GM12801 (cell line): ENCODE data around the gene S1PR2.

ENCODE experiments used
- CTCF ChIP-seq: IDR thresholded peaks from one replicate; pipeline ENCODE4 v1.5.1; 2011; ENCODE audit warnings: control low read depth; ENCODE audit not compliant: insufficient read length; ENCODE audit errors: extremely low read depth

S1PR2 gene

GRCh38 chr19:10189616-10190015 is 41.5 kb downstream of the S1PR2 start:
- TF ChIP-seq CTCF, result no peak

- no peak for TF ChIP-seq CTCF
Observed at GRCh38 chr19:10187315-10187714, 43.8 kb downstream of the S1PR2 start.

- no peak for TF ChIP-seq CTCF
Observed at GRCh38 chr19:10184636-10185035, 46.5 kb downstream of the S1PR2 start.

GRCh38 chr19:10183926-10184325 is 47.2 kb downstream of the S1PR2 start:
- no peak for TF ChIP-seq CTCF

GRCh38 chr19:10182847-10183246 is 48.3 kb downstream of the S1PR2 start:
- no peak for TF ChIP-seq CTCF

GRCh38 chr19:10182076-10182475 is 49.1 kb downstream of the S1PR2 start:
- no peak for TF ChIP-seq CTCF

- no peak for TF ChIP-seq CTCF
Observed at GRCh38 chr19:10180459-10180858, 50.7 kb downstream of the S1PR2 start.

GRCh38 chr19:10173527-10173926 is 57.6 kb downstream of the S1PR2 start:
- TF ChIP-seq CTCF, result no peak
